ENCODE measurements around the gene CHRNB4. TPM values are rescaled to one million over a fixed set of nuclear protein-coding genes. Genes with fewer than 3 reads are reported as not detected.

The CHRNB4 gene
- total and polyA plus RNA-seq, 2 donors (not counting 3 experiments of a cell fraction or from before 2014, with no cell fraction given) = 0.08 TPM; not detected in 1

- Histone ChIP-seq H3K4me1 (ENCODE audit: control insufficient read depth, extremely low read depth, insufficient read depth, low read length) (no peaks in the 10 kb centered on the region), H3K4me2 (ENCODE audit: insufficient read depth, low read length) (no peak overlapping the region), H4K20me1 (replicated peaks; ENCODE audit: control insufficient read depth, extremely low read depth, insufficient read depth, low read length) (no peaks in the 10 kb centered on the region), H3K4me3 (replicated peaks in 1 of 3; ENCODE audit: insufficient read depth in 1 of 3, low read depth in 1 of 3, low read length in 3 of 3) (no peak overlapping the region), H3K36me3 (ENCODE audit: control insufficient read depth in 2 of 2, extremely low read depth in 1 of 2, insufficient read depth in 2 of 2, low read length in 2 of 2) (no peaks in the 10 kb centered on the region), H3K79me2 (ENCODE audit: control insufficient read depth, insufficient read depth, low read length) (no peaks in the 10 kb centered on the region), H3K9me1 (replicated peaks; ENCODE audit: control insufficient read depth, extremely low read depth, insufficient read depth, low read length) (no peaks in the 10 kb centered on the region), H3K27ac (ENCODE audit: insufficient read depth, low read depth, low read length) (no peak overlapping the region), H2AFZ (ENCODE audit: low read depth, low read length) (no peak overlapping the region), H3K9ac (replicated peaks; ENCODE audit: extremely low read depth, insufficient read depth, low read length) (no peak overlapping the region), H3K9me3 (replicated peaks; ENCODE audit: control insufficient read depth, insufficient read depth, low read length) (no peaks in the 10 kb centered on the region), H3K27me3 (ENCODE audit: control insufficient read depth in 2 of 2, insufficient read depth in 2 of 2, low read length in 2 of 2) (peaks cover 0 to 2% of the 10 kb centered on the region in 2 experiments)
- TF ChIP-seq EZH2 (IDR thresholded peaks at IDR 0.05; ENCODE audit: borderline replicate concordance, low read depth, low read length, severe bottlenecking) = no peak
- TF ChIP-seq POLR2A (IDR thresholded peaks at IDR 0.05; ENCODE audit: low read depth, low read length) = no peak
- no peak for TF ChIP-seq MAX (IDR thresholded peaks at IDR 0.05; ENCODE audit: insufficient read depth, insufficient read length)
- no peak for TF ChIP-seq FOS (IDR thresholded peaks at IDR 0.05; ENCODE audit: borderline replicate concordance, insufficient read depth, low read length)
- TF ChIP-seq GATA2 (IDR thresholded peaks at IDR 0.05; ENCODE audit: insufficient read depth, insufficient read length, low read depth, low read length) = no peak
- TF ChIP-seq JUN (IDR thresholded peaks at IDR 0.05; ENCODE audit: borderline replicate concordance, insufficient read depth, insufficient read length, low read depth) = no peak
- TF ChIP-seq MYC (IDR thresholded peaks at IDR 0.05; ENCODE audit: low read depth, low read length) = no peak
- no peak for TF ChIP-seq POLR2AphosphoS5 (IDR thresholded peaks at IDR 0.05; ENCODE audit: insufficient read depth, low read depth, low read length)
- TF ChIP-seq CTCF (IDR thresholded peaks at IDR 0.05; ENCODE audit: extremely low read depth in 1 of 2, insufficient read depth in 1 of 2, low read depth in 1 of 2, low read length in 2 of 2) = no peak
- CTCF ChIA-PET = interaction anchor here (1.7 kb wide), 1 partner anchor 13 kb away, joined by 4 read pairs; no protein-coding TSS in a partner anchor
- intact Hi-C loops (cut with micrococcal nuclease) = no loop called here
- POLR2A ChIA-PET = no interaction called here
- no TSS peak for BruUV-seq (replicated peaks)
- dilution Hi-C loops (cut with MboI; ENCODE audit: extremely low pct_ligation_motif_present, low sequenced_read_pairs) = no loop called here
- FAIRE-seq (no peak), DNase-seq (ENCODE audit: low read depth, low spot score) (no peak)
These were observed 10.0 kb upstream of the CHRNB4 start for GRCh38 chr15:78651007-78651406.

Measured in endothelial cell of umbilical vein (primary cell).